Measurements from ENCODE around the gene TIMM17A. TPM values are rescaled to one million over a fixed set of nuclear protein-coding genes. Genes with fewer than 3 reads are reported as not detected.

Gene TIMM17A
- total RNA-seq, 3 donors from 2014 or later (not counting 1 experiment from before 2014, with no cell fraction given): 48.7 to 53.9 (median 51.8) TPM

DNA sequence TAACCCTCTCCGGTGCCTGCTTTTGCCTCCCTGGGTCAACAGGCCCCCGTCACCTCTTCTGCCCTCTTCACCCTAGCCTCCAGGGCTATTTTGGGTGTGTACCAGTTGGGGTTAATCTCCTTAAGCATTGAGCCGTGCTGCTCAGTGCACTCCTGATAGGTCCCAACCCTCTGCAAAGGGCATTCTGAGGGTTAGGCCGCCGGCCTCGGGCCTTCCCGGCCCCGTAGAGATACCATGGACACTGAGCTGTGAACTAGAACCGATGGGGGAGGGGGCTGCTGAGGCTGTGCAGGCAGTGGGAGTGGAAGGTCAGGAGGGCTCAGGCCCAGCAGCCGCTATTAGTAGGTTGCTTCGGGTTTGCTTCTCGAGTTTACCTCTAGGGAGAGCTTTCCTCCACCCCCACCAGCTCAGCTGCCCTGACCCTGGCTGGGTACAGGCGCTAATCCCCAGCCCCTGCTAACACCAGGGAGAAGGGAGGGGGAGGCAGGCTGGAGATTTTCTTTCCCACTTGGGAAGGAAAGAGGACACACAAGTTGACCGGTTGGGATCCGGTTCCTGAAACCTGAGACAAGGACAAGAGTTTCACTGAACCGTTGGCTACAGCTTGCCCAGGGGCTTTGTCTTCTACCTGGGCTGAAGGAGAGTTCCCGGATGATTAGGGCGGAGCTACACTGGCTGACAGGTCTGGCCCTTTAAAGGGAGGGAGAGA, 13.7 kb upstream of the TIMM17A start:
- ATAC-seq (no peak), DNase-seq (no peak)
- Mint-ChIP-seq H3K27ac (no peak overlapping the region), H3K4me1 (peaks cover 0 to 14% of the 10 kb centered on the region in 2 donors), H3K36me3 (no peaks in the 10 kb centered on the region), H3K9me3 (no peaks in the 10 kb centered on the region), H3K27me3 (ENCODE audit: low read depth in 2 of 2) (peaks cover 23 to 36% of the 10 kb centered on the region in 2 donors), H3K4me3 (no peak overlapping the region)
- no peaks in the 10 kb centered on the region for H3K9me3 ChIP-seq (ENCODE audit: control insufficient read depth, insufficient read depth, low read length)
- no peaks in the 10 kb centered on the region for H3K36me3 ChIP-seq (ENCODE audit: control insufficient read depth, insufficient read depth, low read length)
- no peak overlapping the region for H3K4me3 ChIP-seq (ENCODE audit: low read length)
- intact Hi-C loops (cut with micrococcal nuclease): no loop called here
- WGBS (ENCODE audit: insufficient coverage): 85% methylated on average over 16 of the region's 18 CpGs
- peaks cover 6% of the 10 kb centered on the region for H3K4me1 ChIP-seq (ENCODE audit: control insufficient read depth, insufficient read depth, low read length)
- no peak overlapping the region for H3K27ac ChIP-seq (ENCODE audit: low read length)
- TF ChIP-seq, protein P1, sequence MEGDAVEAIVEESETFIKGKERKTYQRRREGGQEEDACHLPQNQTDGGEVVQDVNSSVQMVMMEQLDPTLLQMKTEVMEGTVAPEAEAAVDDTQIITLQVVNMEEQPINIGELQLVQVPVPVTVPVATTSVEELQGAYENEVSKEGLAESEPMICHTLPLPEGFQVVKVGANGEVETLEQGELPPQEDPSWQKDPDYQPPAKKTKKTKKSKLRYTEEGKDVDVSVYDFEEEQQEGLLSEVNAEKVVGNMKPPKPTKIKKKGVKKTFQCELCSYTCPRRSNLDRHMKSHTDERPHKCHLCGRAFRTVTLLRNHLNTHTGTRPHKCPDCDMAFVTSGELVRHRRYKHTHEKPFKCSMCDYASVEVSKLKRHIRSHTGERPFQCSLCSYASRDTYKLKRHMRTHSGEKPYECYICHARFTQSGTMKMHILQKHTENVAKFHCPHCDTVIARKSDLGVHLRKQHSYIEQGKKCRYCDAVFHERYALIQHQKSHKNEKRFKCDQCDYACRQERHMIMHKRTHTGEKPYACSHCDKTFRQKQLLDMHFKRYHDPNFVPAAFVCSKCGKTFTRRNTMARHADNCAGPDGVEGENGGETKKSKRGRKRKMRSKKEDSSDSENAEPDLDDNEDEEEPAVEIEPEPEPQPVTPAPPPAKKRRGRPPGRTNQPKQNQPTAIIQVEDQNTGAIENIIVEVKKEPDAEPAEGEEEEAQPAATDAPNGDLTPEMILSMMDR (IDR thresholded peaks at IDR 0.05): no peak
- peaks cover 16% of the 10 kb centered on the region for H3K27me3 ChIP-seq (ENCODE audit: control insufficient read depth, insufficient read depth, low read length)

DNA sequence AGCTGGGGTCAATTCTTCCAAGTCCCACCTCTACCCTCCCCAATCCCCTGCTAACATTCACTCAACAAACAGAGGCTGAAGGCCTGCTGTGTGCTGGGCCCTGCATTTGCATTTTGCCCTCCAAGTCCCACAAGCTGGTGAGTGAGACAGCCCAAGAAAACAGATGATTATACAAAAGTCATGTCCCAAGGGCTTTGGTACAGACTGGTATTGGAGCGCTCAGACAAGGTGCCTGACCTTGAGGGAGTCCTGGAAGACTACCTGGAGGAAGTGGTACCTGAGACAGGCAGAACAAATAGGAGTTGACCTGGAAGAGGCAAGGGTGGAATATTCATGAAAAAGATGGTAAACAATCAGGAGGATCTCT, 13.2 kb upstream of the TIMM17A start:
- TF ChIP-seq, protein P1 (IDR thresholded peaks at IDR 0.05): no peak
- H3K4me3 ChIP-seq (ENCODE audit: low read length): no peak overlapping the region
- Mint-ChIP-seq H3K4me3 (no peak overlapping the region), H3K27ac (no peak overlapping the region), H3K9me3 (no peaks in the 10 kb centered on the region), H3K36me3 (no peaks in the 10 kb centered on the region), H3K27me3 (ENCODE audit: low read depth in 2 of 2) (peaks cover 29 to 40% of the 10 kb centered on the region in 2 donors), H3K4me1 (peaks cover 0 to 17% of the 10 kb centered on the region in 2 donors)
- peaks cover 8% of the 10 kb centered on the region for H3K4me1 ChIP-seq (ENCODE audit: control insufficient read depth, insufficient read depth, low read length)
- 88% methylated on average over 1 of the region's 1 CpG for WGBS (ENCODE audit: insufficient coverage)
- H3K27ac ChIP-seq (ENCODE audit: low read length): no peak overlapping the region
- H3K27me3 ChIP-seq (ENCODE audit: control insufficient read depth, insufficient read depth, low read length): peaks cover 19% of the 10 kb centered on the region
- DNase-seq (no peak), ATAC-seq (no peak)
- H3K36me3 ChIP-seq (ENCODE audit: control insufficient read depth, insufficient read depth, low read length): no peaks in the 10 kb centered on the region
- intact Hi-C loops (cut with micrococcal nuclease): no loop called here
- no peaks in the 10 kb centered on the region for H3K9me3 ChIP-seq (ENCODE audit: control insufficient read depth, insufficient read depth, low read length)

DNA sequence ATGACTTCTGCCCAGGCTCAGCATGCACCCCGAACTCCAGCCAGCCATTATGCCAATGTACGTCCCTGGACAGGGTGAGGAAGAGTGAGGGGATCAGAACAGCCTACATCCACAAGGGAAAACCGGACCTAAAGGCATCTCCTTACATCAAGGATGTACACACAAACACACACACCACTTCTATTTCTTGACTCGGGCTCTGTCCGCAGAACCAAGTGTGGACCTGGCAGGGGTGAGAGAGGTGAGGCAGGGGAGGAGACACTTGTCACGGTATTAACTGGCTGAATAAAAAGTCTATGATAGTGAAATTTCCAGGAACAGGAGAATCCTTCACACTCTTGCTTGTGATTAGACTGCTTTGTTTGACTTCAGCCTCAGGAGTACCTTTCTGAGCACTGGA, 11.3 kb upstream of the TIMM17A start:
- Mint-ChIP-seq H3K4me3 (no peak overlapping the region), H3K27me3 (ENCODE audit: low read depth in 2 of 2) (peaks cover 43 to 48% of the 10 kb centered on the region in 2 donors), H3K36me3 (no peaks in the 10 kb centered on the region), H3K27ac (no peak overlapping the region), H3K4me1 (peaks cover 0 to 17% of the 10 kb centered on the region in 2 donors), H3K9me3 (no peaks in the 10 kb centered on the region)
- WGBS (ENCODE audit: insufficient coverage): 96% methylated on average over 2 of the region's 6 CpGs
- no peak for DNase-seq
- ATAC-seq: no peak
- no peaks in the 10 kb centered on the region for H3K36me3 ChIP-seq (ENCODE audit: control insufficient read depth, insufficient read depth, low read length)
- H3K9me3 ChIP-seq (ENCODE audit: control insufficient read depth, insufficient read depth, low read length): no peaks in the 10 kb centered on the region
- H3K4me3 ChIP-seq (ENCODE audit: low read length): no peak overlapping the region
- no peak overlapping the region for H3K27ac ChIP-seq (ENCODE audit: low read length)
- TF ChIP-seq, protein P1 (IDR thresholded peaks at IDR 0.05): no peak
- peaks cover 23% of the 10 kb centered on the region for H3K27me3 ChIP-seq (ENCODE audit: control insufficient read depth, insufficient read depth, low read length)
- peaks cover 8% of the 10 kb centered on the region for H3K4me1 ChIP-seq (ENCODE audit: control insufficient read depth, insufficient read depth, low read length)
- intact Hi-C loops (cut with micrococcal nuclease): no loop called here

DNA sequence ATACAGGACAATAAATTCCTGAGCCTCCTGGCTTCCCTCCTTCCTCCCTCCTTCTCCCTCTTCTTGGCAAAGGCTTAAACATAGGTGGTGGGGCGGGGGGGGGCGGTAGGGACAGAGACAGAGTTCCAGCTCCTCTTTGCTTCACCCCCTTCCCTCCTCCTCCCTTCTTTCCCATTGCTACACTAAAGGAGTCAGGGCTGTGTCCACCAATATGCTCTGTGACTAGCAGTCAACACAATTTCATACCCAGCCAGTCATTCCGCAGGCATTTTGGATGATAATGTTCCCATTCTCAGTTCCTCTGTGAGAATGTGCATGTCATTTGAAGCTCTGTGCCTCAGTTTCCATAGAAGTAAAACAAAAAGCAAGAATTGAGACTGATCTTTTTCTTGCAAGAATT, 10.7 kb upstream of the TIMM17A start:
- H3K4me1 ChIP-seq (ENCODE audit: control insufficient read depth, insufficient read depth, low read length): peaks cover 8% of the 10 kb centered on the region
- DNase-seq: no peak
- H3K27me3 Mint-ChIP-seq (ENCODE audit: low read depth in 2 of 2): peaks cover 44 to 48% of the 10 kb centered on the region in 2 donors
- TF ChIP-seq, protein P1 (IDR thresholded peaks at IDR 0.05): no peak
- 73% methylated on average over 2 of the region's 3 CpGs for WGBS (ENCODE audit: insufficient coverage)
- intact Hi-C loops (cut with micrococcal nuclease): no loop called here
- H3K27ac Mint-ChIP-seq: no peak overlapping the region
- no peaks in the 10 kb centered on the region for H3K36me3 Mint-ChIP-seq
- no peaks in the 10 kb centered on the region for H3K9me3 Mint-ChIP-seq
- H3K4me1 Mint-ChIP-seq: peaks cover 0 to 17% of the 10 kb centered on the region in 2 donors
- peaks cover 23% of the 10 kb centered on the region for H3K27me3 ChIP-seq (ENCODE audit: control insufficient read depth, insufficient read depth, low read length)
- H3K4me3 Mint-ChIP-seq: no peak overlapping the region
- no peak overlapping the region for H3K4me3 ChIP-seq (ENCODE audit: low read length)
- no peak for ATAC-seq
- no peaks in the 10 kb centered on the region for H3K9me3 ChIP-seq (ENCODE audit: control insufficient read depth, insufficient read depth, low read length)
- H3K36me3 ChIP-seq (ENCODE audit: control insufficient read depth, insufficient read depth, low read length): no peaks in the 10 kb centered on the region
- no peak overlapping the region for H3K27ac ChIP-seq (ENCODE audit: low read length)

All from natural killer cell (primary cell).